WI38 (cell line): ENCODE results near the gene PCLO.

ENCODE experiments used
- H3K4me3 ChIP-seq: 2 replicates; pipeline ENCODE4 v1.5.1; 2011; ENCODE audit warnings: low read depth, mild to moderate bottlenecking, control low read depth, low read length
- CTCF ChIP-seq: IDR thresholded peaks from 2 replicates; pipeline ENCODE4 v1.5.1; 2012; ENCODE audit warnings: low read depth, mild to moderate bottlenecking, control low read depth, low read length

Gene PCLO

GRCh38 chr7:83117466-83117865 is 45.2 kb downstream of the PCLO start:
- no peak for TF ChIP-seq CTCF

GRCh38 chr7:83111391-83111790 is 51.3 kb downstream of the PCLO start:
- no peak overlapping the region for H3K4me3 ChIP-seq
- TF ChIP-seq CTCF = no peak

More at GRCh38 chr7:83117466-83117865, 45.2 kb downstream of the PCLO start:
- H3K4me3 ChIP-seq = no peak overlapping the region

GRCh38 chr7:83109352-83109751 is 53.3 kb downstream of the PCLO start:
- H3K4me3 ChIP-seq = no peak overlapping the region
- no peak for TF ChIP-seq CTCF

GRCh38 chr7:83105948-83106347 is 56.7 kb downstream of the PCLO start:
- no peak overlapping the region for H3K4me3 ChIP-seq
- no peak for TF ChIP-seq CTCF

- no peak for TF ChIP-seq CTCF
- H3K4me3 ChIP-seq = no peak overlapping the region
Observed at GRCh38 chr7:83105063-83105462, 57.6 kb downstream of the PCLO start.

- TF ChIP-seq CTCF = no peak
- no peak overlapping the region for H3K4me3 ChIP-seq
Observed at GRCh38 chr7:83101530-83101929, 61.2 kb downstream of the PCLO start.

GRCh38 chr7:83096065-83096580 is 66.6 kb downstream of the PCLO start:
- H3K4me3 ChIP-seq = no peak overlapping the region
- no peak for TF ChIP-seq CTCF
